Measurements from ENCODE around the gene ACTL7A. TPM values are rescaled to one million over a fixed set of nuclear protein-coding genes. Genes with fewer than 3 reads are reported as not detected.

ACTL7A gene
- total RNA-seq = not detected

- Histone ChIP-seq H3K36me3 (no peaks in the 10 kb centered on the region), H3K4me1 (no peaks in the 10 kb centered on the region), H3K27ac (peak within 1 kb of the TSS in 2 of 4 donors; percentile 26 to 61), H3K4me3 (no peak within 1 kb of the TSS), H3K9me3 (no peaks in the 10 kb centered on the region), H3K27me3 (no peaks in the 10 kb centered on the region)
- WGBS, 2 donors = 92 to 97% methylated on average over 2 to 3 of the region's 3 CpGs
- TF ChIP-seq POLR2A (IDR thresholded peaks at IDR 0.05) = no peak
- TF ChIP-seq EP300 (IDR thresholded peaks at IDR 0.05) = no peak
- no peak for TF ChIP-seq CTCF (IDR thresholded peaks at IDR 0.05)
- TF ChIP-seq POLR2AphosphoS5 (IDR thresholded peaks at IDR 0.05) = no peak
- no peak for DNase-seq
- ATAC-seq (ENCODE audit: low FRiP score in 2 of 2) = no peak
Measured at GRCh38 chr9:108861997-108862396, at the start of gene ACTL7A. Gene ACTL7A, plus strand, starts transcription at chr9:108862266. Its CDS starts 57 bp downstream, at chr9:108862323.

GRCh38 chr9:108812396-108813025 is 49.6 kb upstream of the ACTL7A start:
- no peak for DNase-seq
- 48% methylated on average over 8 of the region's 8 CpGs for WGBS, 2 donors
- H3K27ac ChIP-seq = peak overlapping the region in 2 of 4 donors; percentile 11 to 28
- TF ChIP-seq POLR2AphosphoS5 (IDR thresholded peaks at IDR 0.05) (no peak), POLR2A (IDR thresholded peaks at IDR 0.05) (no peak), EP300 (IDR thresholded peaks at IDR 0.05) (no peak), CTCF (IDR thresholded peaks at IDR 0.05) (no peak)
- H3K4me1 ChIP-seq = peaks cover 0 to 29% (median 9%) of the 10 kb centered on the region in 4 donors
- ATAC-seq (ENCODE audit: low FRiP score in 2 of 2) = no peak
- no peaks in the 10 kb centered on the region for H3K27me3 ChIP-seq
- H3K4me3 ChIP-seq = no peak overlapping the region
- no peaks in the 10 kb centered on the region for H3K9me3 ChIP-seq
- H3K36me3 ChIP-seq = no peaks in the 10 kb centered on the region

GRCh38 chr9:108813951-108814601 is 48.0 kb upstream of the ACTL7A start:
- H3K4me3 ChIP-seq = no peak overlapping the region
- peaks cover 0 to 29% (median 9%) of the 10 kb centered on the region in 4 donors for H3K4me1 ChIP-seq
- DNase-seq (no peak), ATAC-seq (ENCODE audit: low FRiP score in 2 of 2) (peak; percentile 47 to 55)
- no peak overlapping the region for H3K27ac ChIP-seq
- TF ChIP-seq EP300 (IDR thresholded peaks at IDR 0.05) (no peak), CTCF (IDR thresholded peaks at IDR 0.05) (peak in 4 of 6 experiments; percentile 23 to 51 (median 40)), POLR2A (IDR thresholded peaks at IDR 0.05) (no peak)
- no peaks in the 10 kb centered on the region for H3K36me3 ChIP-seq
- 93 to 94% methylated on average over 2 of the region's 2 CpGs for WGBS, 2 donors
- no peaks in the 10 kb centered on the region for H3K27me3 ChIP-seq
- H3K9me3 ChIP-seq = no peaks in the 10 kb centered on the region

- DNase-seq = no peak
- Histone ChIP-seq H3K4me1 (peaks cover 0 to 29% (median 9%) of the 10 kb centered on the region in 4 donors), H3K4me3 (no peak overlapping the region), H3K9me3 (no peaks in the 10 kb centered on the region), H3K36me3 (no peaks in the 10 kb centered on the region), H3K27ac (no peak overlapping the region), H3K27me3 (no peaks in the 10 kb centered on the region)
- 73 to 76% methylated on average over 3 of the region's 3 CpGs for WGBS, 2 donors
- ATAC-seq (ENCODE audit: low FRiP score in 2 of 2) = peak in 1 of 2 donors; percentile 78
- TF ChIP-seq POLR2A (IDR thresholded peaks at IDR 0.05) (no peak), CTCF (IDR thresholded peaks at IDR 0.05) (no peak), EP300 (IDR thresholded peaks at IDR 0.05) (no peak)
Measured at GRCh38 chr9:108815156-108815555, 46.9 kb upstream of the ACTL7A start.
